ENCODE measurements around the gene SSTR4. TPM values are rescaled to one million over a fixed set of nuclear protein-coding genes. Genes with fewer than 3 reads are reported as not detected.

Gene SSTR4
- total RNA-seq, 4 donors from 2014 or later, result not detected

- intact Hi-C loops (cut with DNase I), result loop anchor here (10.0 kb wide), 1 partner anchor 305 kb away; no protein-coding TSS in a partner anchor
- no peak for TF ChIP-seq CTCF (IDR thresholded peaks at IDR 0.05)
Measured at GRCh38 chr20:23039136-23039875, 4.2 kb downstream of the SSTR4 start.

GRCh38 chr20:23039885-23040508 lies 4.9 kb downstream of the SSTR4 start:
- Histone ChIP-seq H3K27ac (no peak overlapping the region), H3K4me1 (peaks cover 0 to 18% (median 0%) of the 10 kb centered on the region in 3 donors), H3K4me3 (no peak overlapping the region), H3K27me3 (peaks cover 0 to 76% (median 8%) of the 10 kb centered on the region in 4 donors), H3K36me3 (no peaks in the 10 kb centered on the region), H3K9me3 (no peaks in the 10 kb centered on the region)
- no peak for DNase-seq
- no peak for TF ChIP-seq CTCF (IDR thresholded peaks at IDR 0.05)
- TF ChIP-seq POLR2A (IDR thresholded peaks at IDR 0.05), result no peak
- WGBS, 2 donors, result 56% methylated on average over 2 to 3 of the region's 3 CpGs
- intact Hi-C loops (cut with DNase I), result loop anchor here (10.0 kb wide), 2 partner anchors 165 to 305 kb away; no protein-coding TSS in a partner anchor

More at GRCh38 chr20:23039136-23039875, 4.2 kb downstream of the SSTR4 start:
- Histone ChIP-seq H3K36me3 (no peaks in the 10 kb centered on the region), H3K9me3 (no peaks in the 10 kb centered on the region), H3K4me3 (no peak overlapping the region), H3K27ac (no peak overlapping the region), H3K4me1 (peaks cover 0 to 13% (median 0%) of the 10 kb centered on the region in 3 donors), H3K27me3 (peaks cover 0 to 76% (median 10%) of the 10 kb centered on the region in 4 donors)
- DNase-seq, result no peak
- WGBS, 2 donors, result 80 to 86% methylated on average over 4 to 5 of the region's 5 CpGs

- Histone ChIP-seq H3K36me3 (no peaks in the 10 kb centered on the region), H3K27me3 (peaks cover 0 to 74% (median 0%) of the 10 kb centered on the region in 4 donors), H3K27ac (no peak overlapping the region), H3K4me1 (peaks cover 6 to 34% (median 11%) of the 10 kb centered on the region in 3 donors), H3K4me3 (no peak overlapping the region), H3K9me3 (no peaks in the 10 kb centered on the region)
- TF ChIP-seq POLR2A (IDR thresholded peaks at IDR 0.05), result no peak
- no peak for TF ChIP-seq CTCF (IDR thresholded peaks at IDR 0.05)
- intact Hi-C loops (cut with DNase I), result loop anchor here (10.0 kb wide), 1 partner anchor 163 kb away; no protein-coding TSS in a partner anchor
- WGBS, 2 donors, result 58 to 65% methylated on average over 3 of the region's 3 CpGs
- DNase-seq, result no peak
Measured at GRCh38 chr20:23042270-23042669, 7.2 kb downstream of the SSTR4 start.

GRCh38 chr20:23043376-23043775 lies 8.3 kb downstream of the SSTR4 start:
- TF ChIP-seq CTCF (IDR thresholded peaks at IDR 0.05) (no peak), POLR2A (IDR thresholded peaks at IDR 0.05) (no peak)
- H3K9me3 ChIP-seq, result no peaks in the 10 kb centered on the region
- H3K4me1 ChIP-seq, result peaks cover 6 to 45% (median 21%) of the 10 kb centered on the region in 3 donors
- H3K27me3 ChIP-seq, result peaks cover 0 to 74% (median 0%) of the 10 kb centered on the region in 4 donors
- H3K27ac ChIP-seq, result no peak overlapping the region
- 69 to 70% methylated on average over 6 of the region's 6 CpGs for WGBS, 2 donors
- DNase-seq, result no peak
- intact Hi-C loops (cut with DNase I), result loop anchor here (10.0 kb wide), 1 partner anchor 161 kb away; no protein-coding TSS in a partner anchor
- no peaks in the 10 kb centered on the region for H3K36me3 ChIP-seq
- no peak overlapping the region for H3K4me3 ChIP-seq

GRCh38 chr20:23046431-23046830 lies 11.3 kb downstream of the SSTR4 start:
- H3K27ac ChIP-seq, result peak overlapping the region in 2 of 4 donors; percentile 96 to 98
- no peaks in the 10 kb centered on the region for H3K36me3 ChIP-seq
- H3K4me3 ChIP-seq, result peak overlapping the region; percentile 45 to 78 (median 66)
- peaks cover 0 to 77% (median 0%) of the 10 kb centered on the region in 4 donors for H3K27me3 ChIP-seq
- H3K9me3 ChIP-seq, result no peaks in the 10 kb centered on the region
- H3K4me1 ChIP-seq, result peaks cover 13 to 75% (median 28%) of the 10 kb centered on the region in 3 donors
- TF ChIP-seq CTCF (IDR thresholded peaks at IDR 0.05), result no peak
- no peak for DNase-seq
- intact Hi-C loops (cut with DNase I), result loop anchor here (5.0 to 10.0 kb wide), 2 partner anchors 158 to 354 kb away; no protein-coding TSS in a partner anchor

Measured in esophagus squamous epithelium (tissue), 5 donors.